PC-9 (cell line): ENCODE data around the gene SLC1A7.

Source experiments
- CTCF ChIP-seq: fragments of 200-600 bp; sonication (generic); conservative IDR thresholded peaks from 2 replicates; pipeline ENCODE4 v1.6.1; 2017; ENCODE audit warnings: mixed run types, antibody characterized with exemption, mild to moderate bottlenecking, moderate library complexity
- EZH2 ChIP-seq: fragments of 200-600 bp; sonication (generic); IDR thresholded peaks from 2 replicates; pipeline ENCODE4 v1.8.0; 2017; ENCODE audit warnings: antibody characterized with exemption, low read depth

GRCh38 chr1:53137729-53138128 is 4.7 kb downstream of the SLC1A7 start:
- TF ChIP-seq CTCF (no peak; the same call in 1 of the 2 replicates), EZH2 (no peak)
